ENCODE data around the gene TTC17. TPM values are rescaled to one million over a fixed set of nuclear protein-coding genes. Genes with fewer than 3 reads are reported as not detected.

TTC17 gene, protein sequence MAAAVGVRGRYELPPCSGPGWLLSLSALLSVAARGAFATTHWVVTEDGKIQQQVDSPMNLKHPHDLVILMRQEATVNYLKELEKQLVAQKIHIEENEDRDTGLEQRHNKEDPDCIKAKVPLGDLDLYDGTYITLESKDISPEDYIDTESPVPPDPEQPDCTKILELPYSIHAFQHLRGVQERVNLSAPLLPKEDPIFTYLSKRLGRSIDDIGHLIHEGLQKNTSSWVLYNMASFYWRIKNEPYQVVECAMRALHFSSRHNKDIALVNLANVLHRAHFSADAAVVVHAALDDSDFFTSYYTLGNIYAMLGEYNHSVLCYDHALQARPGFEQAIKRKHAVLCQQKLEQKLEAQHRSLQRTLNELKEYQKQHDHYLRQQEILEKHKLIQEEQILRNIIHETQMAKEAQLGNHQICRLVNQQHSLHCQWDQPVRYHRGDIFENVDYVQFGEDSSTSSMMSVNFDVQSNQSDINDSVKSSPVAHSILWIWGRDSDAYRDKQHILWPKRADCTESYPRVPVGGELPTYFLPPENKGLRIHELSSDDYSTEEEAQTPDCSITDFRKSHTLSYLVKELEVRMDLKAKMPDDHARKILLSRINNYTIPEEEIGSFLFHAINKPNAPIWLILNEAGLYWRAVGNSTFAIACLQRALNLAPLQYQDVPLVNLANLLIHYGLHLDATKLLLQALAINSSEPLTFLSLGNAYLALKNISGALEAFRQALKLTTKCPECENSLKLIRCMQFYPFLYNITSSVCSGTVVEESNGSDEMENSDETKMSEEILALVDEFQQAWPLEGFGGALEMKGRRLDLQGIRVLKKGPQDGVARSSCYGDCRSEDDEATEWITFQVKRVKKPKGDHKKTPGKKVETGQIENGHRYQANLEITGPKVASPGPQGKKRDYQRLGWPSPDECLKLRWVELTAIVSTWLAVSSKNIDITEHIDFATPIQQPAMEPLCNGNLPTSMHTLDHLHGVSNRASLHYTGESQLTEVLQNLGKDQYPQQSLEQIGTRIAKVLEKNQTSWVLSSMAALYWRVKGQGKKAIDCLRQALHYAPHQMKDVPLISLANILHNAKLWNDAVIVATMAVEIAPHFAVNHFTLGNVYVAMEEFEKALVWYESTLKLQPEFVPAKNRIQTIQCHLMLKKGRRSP
- 85.1 and 91.1 TPM in 2 replicates for total RNA-seq

DNA sequence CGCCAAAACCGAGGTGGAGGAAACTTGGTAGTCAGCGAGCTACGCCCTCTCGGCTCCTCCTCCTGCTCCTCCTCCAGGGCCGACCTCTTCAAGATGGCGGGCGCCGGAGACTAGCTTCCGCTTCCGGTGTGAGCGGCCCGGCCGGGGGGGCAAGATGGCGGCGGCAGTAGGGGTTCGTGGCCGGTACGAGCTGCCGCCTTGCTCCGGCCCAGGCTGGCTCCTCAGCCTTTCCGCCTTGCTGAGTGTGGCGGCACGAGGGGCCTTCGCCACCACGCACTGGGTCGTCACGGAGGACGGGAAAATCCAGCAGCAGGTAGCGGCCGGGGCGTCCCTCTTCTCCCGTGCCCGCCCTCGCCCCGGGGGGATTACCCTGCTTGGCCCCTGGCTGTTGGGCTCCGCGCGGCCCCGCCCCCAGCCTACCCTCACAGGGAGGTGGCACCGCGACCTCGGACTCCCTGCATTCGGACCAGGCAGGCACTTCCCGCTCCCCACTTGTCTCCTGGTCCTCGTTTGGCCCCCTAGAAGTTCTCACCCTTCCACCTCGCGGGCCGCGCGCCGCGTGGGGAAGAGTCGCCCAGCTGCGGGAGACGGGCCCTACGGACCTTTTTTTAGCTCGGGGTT lies at the start of gene TTC17:
Gene TTC17, plus strand, starts transcription at position 120 of the 621 bp plus-strand sequence. Its CDS starts 35 bp downstream, at position 155.

DNA sequence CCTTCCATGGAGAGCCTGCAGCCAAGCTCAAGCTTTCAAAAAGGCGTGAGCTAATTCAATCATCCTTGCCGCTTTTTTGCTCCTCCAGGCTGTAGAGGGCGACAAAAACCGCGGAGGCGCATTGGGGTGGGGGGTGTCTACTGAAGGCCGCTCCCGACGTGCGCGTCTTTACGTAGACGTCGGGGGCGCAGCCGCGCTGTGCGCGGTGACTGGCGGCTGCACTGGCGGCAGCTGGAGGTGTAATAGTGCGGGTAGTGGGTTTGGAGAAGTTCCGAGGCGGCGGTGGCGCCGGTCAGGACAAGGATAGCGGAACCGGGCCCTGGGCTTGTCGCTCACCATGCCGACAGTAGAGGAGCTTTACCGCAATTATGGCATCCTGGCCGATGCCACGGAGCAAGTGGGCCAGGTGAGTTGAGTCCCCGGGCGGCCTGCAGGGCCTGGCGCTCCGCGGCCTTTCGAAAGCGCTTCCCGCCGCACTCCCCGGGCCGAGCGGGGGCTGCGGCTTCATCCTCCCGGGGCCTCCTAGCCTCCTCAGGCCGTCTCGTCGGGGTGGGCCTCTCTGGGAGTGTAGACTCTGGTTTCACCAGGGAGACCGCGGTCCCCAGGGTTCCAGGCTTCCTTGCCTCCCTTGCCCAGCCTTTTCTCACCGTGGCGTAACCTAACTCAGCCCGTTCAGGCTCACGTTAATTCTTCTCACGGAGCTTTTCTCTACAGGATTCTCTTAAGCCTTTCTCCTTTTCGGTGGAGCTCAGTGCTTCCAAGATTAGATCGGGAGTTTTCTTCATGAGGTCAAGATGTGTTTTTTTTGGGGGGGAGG lies 46.7 kb upstream of the TTC17 start, which contains the start of gene API5:
Gene API5, plus strand, starts transcription at position 206 of the 817 bp plus-strand sequence. Its CDS starts 132 bp downstream, at position 338.

Small RNAs within 50 kb of the gene (small RNA-seq; reads per million reads assigned to genes)
- gene RF00019 (not detected), gene RN7SKP287 (not detected)

Other genes with a start within 250 kb of the TTC17 start
- gene API5, start 46.9 kb upstream of the TTC17 start, total RNA-seq: 114 and 115 TPM in 2 replicates

Measured in articular chondrocyte of knee joint (primary cell).